Cardiac muscle cell (in vitro differentiated cells and primary cell): Measurements from ENCODE around the gene MYOM1. TPM values are rescaled to one million over a fixed set of nuclear protein-coding genes. Genes with fewer than 3 reads are reported as not detected.

Experiments used
- DNase-seq, 2 donors: peaks; one replicate each; pipeline versions ENCODE4 v3.0.0 to v3.0.0-alpha.2; 2010 to 2017; ENCODE audit warnings: low read depth in 1 of 2, low spot score in 1 of 2
- H3K27ac ChIP-seq: fragments of 200-600 bp; sonication (generic); 2 replicates; pipeline ENCODE4 v1.5.1; 2016
- H3K27me3 ChIP-seq: fragments of 200-600 bp; sonication (generic); 2 replicates; pipeline ENCODE4 v1.6.0; 2016; ENCODE audit warnings: control low read depth
- H3K36me3 ChIP-seq: fragments of 200-600 bp; sonication (generic); 2 replicates; pipeline ENCODE4 v1.5.1; 2016; ENCODE audit warnings: control low read depth
- H3K4me1 ChIP-seq: fragments of 200-600 bp; sonication (generic); 2 replicates; pipeline ENCODE4 v1.8.1; 2017; ENCODE audit warnings: low read depth, mild to moderate bottlenecking, mixed run types
- H3K4me3 ChIP-seq: fragments of 200-600 bp; sonication (generic); 2 replicates; pipeline ENCODE4 v1.5.1; 2016; ENCODE audit warnings: mild to moderate bottlenecking
- H3K9me3 ChIP-seq: fragments of 200-600 bp; sonication (generic); 2 replicates; pipeline ENCODE4 v1.5.1; 2017; ENCODE audit warnings: low read depth, mild to moderate bottlenecking, control low read depth
- polyA plus RNA-seq: library from polyadenylated mRNA; unstranded; fragments of >200 nt; fragmentation: Nextera tagmentation; extraction: Ambion mirVana; gene quantifications from 2 replicates; pipeline ENCODE4 v1.2.1, GENCODE V29; 2016
- total RNA-seq: library from RNA; depleted of rRNA; stranded (reverse); fragments of >200 nt; gene quantifications from 2 replicates; pipeline ENCODE4 v1.2.3, GENCODE V29; 2016
- TF ChIP-seq, protein P1 (sequence below): IDR thresholded peaks from 2 replicates; pipeline ENCODE4 v1.5.1; 2012; ENCODE audit warnings: low read depth, mild to moderate bottlenecking, low read length

Gene MYOM1
- total and polyA plus RNA-seq, 2 experiments from 2014 or later, result 194 to 219 TPM

DNA sequence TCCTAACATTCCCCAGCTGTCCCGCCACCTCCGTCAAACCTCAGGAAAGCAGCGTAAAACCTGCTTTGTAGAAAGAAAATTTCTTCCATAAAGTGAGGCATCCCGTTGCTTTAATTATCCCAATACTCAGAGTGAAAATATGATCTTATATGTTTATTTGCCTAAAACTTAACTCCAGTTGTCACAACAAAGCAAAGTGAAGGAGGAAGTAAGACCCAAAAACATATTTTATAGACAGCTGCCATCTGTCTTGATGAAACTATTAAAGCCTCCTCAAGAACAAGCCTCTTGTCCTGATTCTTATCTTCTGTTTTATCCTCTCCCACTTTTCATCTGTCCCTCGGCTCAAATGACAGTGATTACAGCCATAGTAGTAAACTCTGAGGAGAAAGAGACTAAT, 177.9 kb downstream of the MYOM1 start:
- TF ChIP-seq, protein P1, sequence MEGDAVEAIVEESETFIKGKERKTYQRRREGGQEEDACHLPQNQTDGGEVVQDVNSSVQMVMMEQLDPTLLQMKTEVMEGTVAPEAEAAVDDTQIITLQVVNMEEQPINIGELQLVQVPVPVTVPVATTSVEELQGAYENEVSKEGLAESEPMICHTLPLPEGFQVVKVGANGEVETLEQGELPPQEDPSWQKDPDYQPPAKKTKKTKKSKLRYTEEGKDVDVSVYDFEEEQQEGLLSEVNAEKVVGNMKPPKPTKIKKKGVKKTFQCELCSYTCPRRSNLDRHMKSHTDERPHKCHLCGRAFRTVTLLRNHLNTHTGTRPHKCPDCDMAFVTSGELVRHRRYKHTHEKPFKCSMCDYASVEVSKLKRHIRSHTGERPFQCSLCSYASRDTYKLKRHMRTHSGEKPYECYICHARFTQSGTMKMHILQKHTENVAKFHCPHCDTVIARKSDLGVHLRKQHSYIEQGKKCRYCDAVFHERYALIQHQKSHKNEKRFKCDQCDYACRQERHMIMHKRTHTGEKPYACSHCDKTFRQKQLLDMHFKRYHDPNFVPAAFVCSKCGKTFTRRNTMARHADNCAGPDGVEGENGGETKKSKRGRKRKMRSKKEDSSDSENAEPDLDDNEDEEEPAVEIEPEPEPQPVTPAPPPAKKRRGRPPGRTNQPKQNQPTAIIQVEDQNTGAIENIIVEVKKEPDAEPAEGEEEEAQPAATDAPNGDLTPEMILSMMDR, result no peak
- Histone ChIP-seq H3K4me1 (peaks cover 8% of the 10 kb centered on the region), H3K4me3 (no peak overlapping the region), H3K36me3 (no peaks in the 10 kb centered on the region), H3K9me3 (no peaks in the 10 kb centered on the region), H3K27me3 (no peaks in the 10 kb centered on the region), H3K27ac (peak overlapping the region; percentile 7)
- DNase-seq, result no peak

DNA sequence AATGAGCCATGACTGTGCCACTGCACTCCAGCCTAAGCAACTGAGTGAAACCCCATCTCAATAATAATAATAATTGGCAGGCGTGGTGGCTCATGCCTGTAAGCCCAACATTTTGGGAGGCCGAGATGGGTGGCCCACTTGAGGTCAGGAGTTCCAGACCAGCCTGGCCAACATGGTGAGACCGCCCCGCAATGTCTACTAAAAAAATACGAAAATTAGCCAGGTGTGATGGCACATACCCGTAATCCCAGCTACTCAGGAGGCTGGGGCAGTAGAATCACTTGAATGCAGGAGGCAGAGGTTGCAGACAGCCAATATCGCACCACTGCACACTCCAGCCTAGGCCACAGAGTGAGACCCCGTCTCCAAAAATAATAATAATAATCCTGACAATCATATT, 178.9 kb downstream of the MYOM1 start:
- no peaks in the 10 kb centered on the region for H3K9me3 ChIP-seq
- no peaks in the 10 kb centered on the region for H3K27me3 ChIP-seq
- TF ChIP-seq, protein P1, result no peak
- no peak overlapping the region for H3K4me3 ChIP-seq
- no peak overlapping the region for H3K27ac ChIP-seq
- H3K4me1 ChIP-seq, result peaks cover 8% of the 10 kb centered on the region
- no peaks in the 10 kb centered on the region for H3K36me3 ChIP-seq
- no peak for DNase-seq

DNA sequence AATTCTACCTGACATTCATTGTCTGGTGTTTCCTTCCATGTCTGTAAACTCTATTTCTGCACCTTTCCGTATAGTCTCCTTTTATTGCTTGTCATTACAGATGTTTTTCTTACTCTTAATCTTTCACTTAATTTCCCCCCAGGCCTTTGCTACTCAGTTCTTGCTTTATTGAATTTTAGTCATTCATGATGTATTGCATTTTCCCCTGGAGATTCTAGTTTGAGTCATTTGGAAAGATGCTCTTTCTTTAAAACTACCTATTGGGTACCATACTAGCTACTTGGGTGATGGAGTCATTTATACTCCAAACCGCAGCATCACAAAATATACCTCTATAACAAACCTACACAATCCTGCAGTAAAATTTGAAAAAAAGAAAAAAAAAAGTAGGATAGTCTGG, 179.6 kb downstream of the MYOM1 start:
- TF ChIP-seq, protein P1, result no peak
- Histone ChIP-seq H3K9me3 (no peaks in the 10 kb centered on the region), H3K36me3 (no peaks in the 10 kb centered on the region)

DNA sequence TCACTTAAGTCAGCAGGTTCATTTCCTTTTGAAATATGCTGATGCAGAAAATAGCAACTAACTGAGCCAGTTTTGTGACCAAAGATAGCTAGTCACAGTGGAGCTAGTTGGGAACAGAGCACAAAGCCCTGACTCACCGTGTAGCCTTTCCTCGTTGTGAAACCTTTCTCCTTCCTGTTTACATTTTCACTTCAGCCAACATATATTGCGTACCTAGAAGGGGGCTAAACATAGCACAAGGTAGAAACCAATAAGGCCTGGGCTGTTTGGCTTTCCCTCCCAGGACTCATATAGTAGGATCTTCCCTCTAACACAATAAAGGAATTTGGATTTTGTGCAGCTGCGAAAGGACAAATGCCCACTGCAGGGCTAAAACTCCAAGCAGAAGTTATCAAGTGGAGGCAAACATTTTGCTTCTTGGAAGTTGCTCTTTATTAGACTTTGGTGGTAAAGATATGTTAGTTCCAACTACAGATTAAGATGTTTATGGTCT, 182.3 kb downstream of the MYOM1 start:
- H3K27me3 ChIP-seq, result no peaks in the 10 kb centered on the region
- no peaks in the 10 kb centered on the region for H3K36me3 ChIP-seq
- no peak overlapping the region for H3K4me3 ChIP-seq
- TF ChIP-seq, protein P1, result no peak
- peak overlapping the region; percentile 31 for H3K27ac ChIP-seq
- H3K9me3 ChIP-seq, result no peaks in the 10 kb centered on the region
- H3K4me1 ChIP-seq, result peaks cover 8% of the 10 kb centered on the region
- DNase-seq, result peak in 1 of 2 donors; percentile 79

More for the DNA sequence above, 179.6 kb downstream of the MYOM1 start:
- Histone ChIP-seq H3K27me3 (no peaks in the 10 kb centered on the region), H3K4me3 (no peak overlapping the region), H3K4me1 (peaks cover 8% of the 10 kb centered on the region), H3K27ac (no peak overlapping the region)
- DNase-seq, result no peak

DNA sequence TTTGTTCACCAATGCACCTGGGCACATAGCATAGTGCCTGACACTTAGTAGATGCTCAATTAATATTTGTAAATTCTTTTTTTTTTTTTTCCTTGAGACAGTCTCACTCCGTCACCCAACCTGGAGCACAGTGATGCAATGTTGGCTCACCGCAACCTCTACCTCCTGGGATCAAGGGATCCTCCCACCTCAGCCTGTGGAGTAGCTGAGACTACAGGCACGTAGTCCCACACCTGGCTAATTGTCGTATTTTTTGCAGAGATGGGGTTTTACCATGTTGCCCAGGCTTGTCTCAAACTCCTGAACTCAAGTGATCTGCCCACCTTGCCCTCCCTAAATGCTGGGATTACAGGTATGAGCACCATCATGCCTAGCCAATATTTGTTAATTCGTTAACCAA, 183.7 kb downstream of the MYOM1 start:
- H3K9me3 ChIP-seq, result no peaks in the 10 kb centered on the region
- H3K4me1 ChIP-seq, result no peaks in the 10 kb centered on the region
- TF ChIP-seq, protein P1, result no peak
- no peaks in the 10 kb centered on the region for H3K27me3 ChIP-seq
- H3K27ac ChIP-seq, result no peak overlapping the region
- H3K4me3 ChIP-seq, result no peak overlapping the region
- no peak for DNase-seq
- no peaks in the 10 kb centered on the region for H3K36me3 ChIP-seq

DNA sequence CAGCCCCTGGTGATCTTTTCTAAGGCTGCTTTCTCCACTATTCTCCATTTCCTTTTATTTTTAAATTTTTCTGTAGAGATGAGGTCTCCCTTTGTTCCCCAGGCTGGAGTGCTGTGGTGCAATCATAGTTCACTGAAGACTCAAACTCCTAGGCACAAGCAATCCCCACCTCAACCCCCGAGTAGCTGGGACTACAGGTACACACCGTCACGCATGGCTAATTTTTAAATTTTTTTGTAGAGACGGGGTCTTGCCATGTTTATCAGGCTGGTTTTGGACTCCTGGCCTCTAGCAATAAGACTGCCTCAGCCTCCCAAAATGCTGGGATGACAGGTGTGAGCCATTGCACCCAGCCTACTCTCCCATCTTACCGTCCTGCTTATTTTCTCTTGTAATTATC, 184.1 kb downstream of the MYOM1 start:
- no peak for DNase-seq
- no peak overlapping the region for H3K27ac ChIP-seq
- H3K36me3 ChIP-seq, result no peaks in the 10 kb centered on the region
- no peaks in the 10 kb centered on the region for H3K27me3 ChIP-seq
- TF ChIP-seq, protein P1, result no peak
- H3K9me3 ChIP-seq, result no peaks in the 10 kb centered on the region
- no peak overlapping the region for H3K4me3 ChIP-seq
- no peaks in the 10 kb centered on the region for H3K4me1 ChIP-seq
